Fibroblast of lung (primary cell): ENCODE data around the gene SPATS2L. TPM values are rescaled to one million over a fixed set of nuclear protein-coding genes. Genes with fewer than 3 reads are reported as not detected.

Source experiments
- DNase-seq, 2 donors: peaks; one replicate each; pipeline versions ENCODE4 v3.0.0 to v3.0.0-alpha.2; 2010; ENCODE audit warnings: low read depth in 2 of 2
- H2AFZ ChIP-seq: 2 replicates; pipeline ENCODE4 v1.5.1; 2012; ENCODE audit warnings: low read length, control low read depth, inconsistent platforms
- H3K27ac ChIP-seq: 2 replicates; pipeline ENCODE4 v1.5.1; 2011; ENCODE audit warnings: low read length, control low read depth; ENCODE audit not compliant: insufficient read depth
- H3K27me3 ChIP-seq: 2 replicates; pipeline ENCODE4 v1.5.1; 2011; ENCODE audit warnings: mild to moderate bottlenecking, low read length; ENCODE audit not compliant: control insufficient read depth, insufficient read depth
- H3K36me3 ChIP-seq: 2 replicates; pipeline ENCODE4 v1.5.1; 2011; ENCODE audit warnings: low read length; ENCODE audit not compliant: control insufficient read depth, insufficient read depth
- H3K4me1 ChIP-seq: 2 replicates; pipeline ENCODE4 v1.5.1; 2011; ENCODE audit warnings: low read length; ENCODE audit not compliant: control insufficient read depth, insufficient read depth; ENCODE audit errors: extremely low read depth
- H3K4me2 ChIP-seq: 2 replicates; pipeline ENCODE4 v1.5.1; 2011; ENCODE audit warnings: low read length, control low read depth; ENCODE audit not compliant: insufficient read depth; ENCODE audit errors: extremely low read depth
- H3K4me3 ChIP-seq, 4 experiments: fragments of 200-600 bp in 1 of 4; sonication (generic) in 1 of 4; replicated peaks in 1 of 4; 2 replicates each; pipeline ENCODE4 v1.5.1; 2011 to 2016; ENCODE audit warnings: low read length in 4 of 4, low read depth in 3 of 4, mild to moderate bottlenecking in 3 of 4, control low read depth in 2 of 4, inconsistent platforms in 1 of 4, mixed read lengths in 1 of 4; ENCODE audit not compliant: insufficient read depth in 1 of 4; ENCODE audit errors: control extremely low read depth in 1 of 4
- H3K79me2 ChIP-seq: 2 replicates; pipeline ENCODE4 v1.5.1; 2012; ENCODE audit warnings: mild to moderate bottlenecking, low read length, inconsistent platforms; ENCODE audit not compliant: control insufficient read depth, insufficient read depth
- H3K9ac ChIP-seq: 2 replicates; pipeline ENCODE4 v1.5.1; 2011; ENCODE audit warnings: mild to moderate bottlenecking, low read length, control low read depth; ENCODE audit not compliant: insufficient read depth
- H3K9me3 ChIP-seq: 2 replicates; pipeline ENCODE4 v1.5.1; 2012; ENCODE audit warnings: low read depth, low read length; ENCODE audit not compliant: control insufficient read depth, insufficient read depth
- H4K20me1 ChIP-seq: 2 replicates; pipeline ENCODE4 v1.5.1; 2011; ENCODE audit warnings: low read length; ENCODE audit not compliant: control insufficient read depth, insufficient read depth; ENCODE audit errors: extremely low read depth
- CTCF ChIP-seq, 2 donors: IDR thresholded peaks in 1 of 2; conservative IDR thresholded peaks in 1 of 2; 1 replicate in 1 of 2; 2 replicates in 1 of 2; pipeline ENCODE4 v1.5.1; 2011 to 2012; ENCODE audit warnings: low read length in 2 of 2, control low read depth in 1 of 2, inconsistent platforms in 1 of 2, low read depth in 1 of 2, mild to moderate bottlenecking in 1 of 2
- EZH2 ChIP-seq: IDR thresholded peaks from 2 replicates; pipeline ENCODE4 v1.5.1; 2012; ENCODE audit warnings: low read length, control low read depth, mild to moderate bottlenecking; ENCODE audit errors: missing control alignments
- polyA plus RNA-seq, 2 donors: library from polyadenylated mRNA; depleted of rRNA in 1 of 2; stranded (reverse) in 1 of 2; unstranded in 1 of 2; fragments of >200 nt; gene quantifications; 2 replicates each; pipeline ENCODE4 v1.2.1, GENCODE V29; 2011 to 2012; ENCODE audit warnings: missing spikeins in 1 of 2
- total RNA-seq: library from RNA; depleted of rRNA; stranded (reverse); fragments of >200 nt; gene quantifications from 2 replicates; pipeline ENCODE4 v1.2.1, GENCODE V29; 2014

SPATS2L gene
- total and polyA plus RNA-seq, 2 donors (not counting 1 experiment from before 2014, with no cell fraction given) = 73.8 to 291 TPM

GRCh38 chr2:200380091-200380561, 73.6 kb downstream of the SPATS2L start:
- no peaks in the 10 kb centered on the region for H4K20me1 ChIP-seq
- H3K4me1 ChIP-seq = peaks cover 38% of the 10 kb centered on the region
- peak in 1 of 2 donors; percentile 66 for DNase-seq
- H3K4me3 ChIP-seq = no peak overlapping the region
- no peak overlapping the region for H2AFZ ChIP-seq
- no peak overlapping the region for H3K9ac ChIP-seq
- H3K27ac ChIP-seq = peak overlapping the region; percentile 63
- no peaks in the 10 kb centered on the region for H3K36me3 ChIP-seq
- no peak for TF ChIP-seq CTCF (conservative IDR thresholded peaks at IDR 0.05 in 1 of 2, IDR thresholded peaks at IDR 0.05 in 1 of 2; ENCODE audit: low read depth in 1 of 2, low read length in 2 of 2)
- no peak for TF ChIP-seq EZH2
- no peaks in the 10 kb centered on the region for H3K9me3 ChIP-seq
- H3K4me2 ChIP-seq = peak overlapping the region; percentile 66
- no peaks in the 10 kb centered on the region for H3K27me3 ChIP-seq
- H3K79me2 ChIP-seq = peaks cover 72% of the 10 kb centered on the region

DNA sequence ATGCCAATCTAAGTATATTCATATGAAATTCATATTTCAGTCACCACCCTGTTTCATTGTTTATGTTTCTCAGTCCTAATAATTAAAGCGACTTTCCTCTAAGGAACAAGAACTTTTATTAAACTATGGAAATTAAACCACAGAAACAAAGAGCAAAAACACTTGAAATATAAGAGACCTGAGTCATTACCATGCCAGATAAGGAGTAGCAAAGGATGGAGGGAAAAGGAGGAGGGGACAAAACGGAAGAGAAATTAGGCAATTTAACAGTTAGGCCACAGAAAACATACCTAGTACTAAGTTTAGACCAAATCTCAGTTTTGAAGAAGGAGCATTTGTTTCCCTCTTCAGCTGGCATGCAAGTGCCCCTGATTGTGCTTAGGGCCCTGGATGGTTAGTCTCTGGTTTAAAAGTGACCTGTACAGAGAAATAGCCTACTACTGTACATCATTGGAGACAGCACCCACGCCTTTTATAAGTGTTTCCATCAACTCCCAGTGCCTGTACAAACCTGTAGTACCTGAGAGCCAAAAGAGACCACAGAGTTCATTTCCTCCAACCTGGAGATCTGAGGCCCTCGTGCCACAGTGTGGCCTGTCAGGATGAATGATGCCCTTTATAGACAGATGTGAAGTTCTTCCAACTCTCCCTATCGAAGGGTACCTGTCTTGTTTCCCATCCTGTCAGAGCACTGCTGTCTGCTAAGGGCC, 74.5 kb downstream of the SPATS2L start:
- DNase-seq = peak; percentile 82 to 91
- H3K27me3 ChIP-seq = no peaks in the 10 kb centered on the region
- H3K9me3 ChIP-seq = no peaks in the 10 kb centered on the region
- peaks cover 72% of the 10 kb centered on the region for H3K79me2 ChIP-seq
- no peak overlapping the region for H3K9ac ChIP-seq
- H3K4me2 ChIP-seq = peak overlapping the region; percentile 66
- TF ChIP-seq CTCF (conservative IDR thresholded peaks at IDR 0.05 in 1 of 2, IDR thresholded peaks at IDR 0.05 in 1 of 2; ENCODE audit: low read depth in 1 of 2, low read length in 2 of 2) (no peak), EZH2 (no peak)
- H2AFZ ChIP-seq = no peak overlapping the region
- H4K20me1 ChIP-seq = no peaks in the 10 kb centered on the region
- no peak overlapping the region for H3K4me3 ChIP-seq
- H3K4me1 ChIP-seq = peaks cover 38% of the 10 kb centered on the region
- H3K36me3 ChIP-seq = no peaks in the 10 kb centered on the region
- H3K27ac ChIP-seq = peak overlapping the region; percentile 63

GRCh38 chr2:200382874-200383273, 76.4 kb downstream of the SPATS2L start:
- Histone ChIP-seq H3K9me3 (no peaks in the 10 kb centered on the region), H3K79me2 (peaks cover 68% of the 10 kb centered on the region), H4K20me1 (no peaks in the 10 kb centered on the region), H3K9ac (no peak overlapping the region), H2AFZ (no peak overlapping the region), H3K36me3 (no peaks in the 10 kb centered on the region), H3K27ac (no peak overlapping the region), H3K4me1 (peaks cover 28% of the 10 kb centered on the region), H3K27me3 (no peaks in the 10 kb centered on the region), H3K4me3 (no peak overlapping the region), H3K4me2 (no peak overlapping the region)
- TF ChIP-seq CTCF (conservative IDR thresholded peaks at IDR 0.05 in 1 of 2, IDR thresholded peaks at IDR 0.05 in 1 of 2; ENCODE audit: low read depth in 1 of 2, low read length in 2 of 2) (no peak), EZH2 (no peak)
- DNase-seq = no peak
